ENCODE measurements around the gene PTPRE. TPM values are rescaled to one million over a fixed set of nuclear protein-coding genes. Genes with fewer than 3 reads are reported as not detected.

The PTPRE gene
- total RNA-seq, 1 donor from 2014 or later, result 70.6 TPM

DNA sequence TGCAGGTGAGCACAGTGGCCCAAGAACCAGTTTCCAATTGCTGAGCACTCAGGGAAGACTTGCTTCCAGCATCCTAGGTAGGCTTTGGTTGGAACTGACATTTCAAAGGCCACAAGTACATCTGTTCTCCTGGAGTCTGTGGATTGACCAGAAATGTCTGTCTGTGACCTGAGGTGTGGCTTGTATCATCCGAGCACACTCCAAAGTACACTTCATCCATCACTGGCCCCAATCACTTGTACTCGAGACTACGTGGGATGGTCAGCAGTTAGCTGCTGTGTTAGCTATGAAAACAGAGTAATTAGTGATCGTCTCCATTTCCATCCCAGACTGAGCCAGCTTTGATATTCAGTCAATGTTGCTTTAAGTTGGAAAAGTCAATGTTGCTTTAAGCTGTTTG is 174.3 kb downstream of the PTPRE start:
- Histone ChIP-seq H3K9me3 (no peaks in the 10 kb centered on the region), H3K27ac (no peak overlapping the region), H3K4me3 (no peak overlapping the region), H3K4me1 (no peaks in the 10 kb centered on the region), H3K27me3 (no peaks in the 10 kb centered on the region), H3K36me3 (peaks cover 75% of the 10 kb centered on the region)
- ATAC-seq (no peak), DNase-seq (peak; percentile 6)
- intact Hi-C loops (cut with DNase I), result no loop called here
- TF ChIP-seq, protein P1, sequence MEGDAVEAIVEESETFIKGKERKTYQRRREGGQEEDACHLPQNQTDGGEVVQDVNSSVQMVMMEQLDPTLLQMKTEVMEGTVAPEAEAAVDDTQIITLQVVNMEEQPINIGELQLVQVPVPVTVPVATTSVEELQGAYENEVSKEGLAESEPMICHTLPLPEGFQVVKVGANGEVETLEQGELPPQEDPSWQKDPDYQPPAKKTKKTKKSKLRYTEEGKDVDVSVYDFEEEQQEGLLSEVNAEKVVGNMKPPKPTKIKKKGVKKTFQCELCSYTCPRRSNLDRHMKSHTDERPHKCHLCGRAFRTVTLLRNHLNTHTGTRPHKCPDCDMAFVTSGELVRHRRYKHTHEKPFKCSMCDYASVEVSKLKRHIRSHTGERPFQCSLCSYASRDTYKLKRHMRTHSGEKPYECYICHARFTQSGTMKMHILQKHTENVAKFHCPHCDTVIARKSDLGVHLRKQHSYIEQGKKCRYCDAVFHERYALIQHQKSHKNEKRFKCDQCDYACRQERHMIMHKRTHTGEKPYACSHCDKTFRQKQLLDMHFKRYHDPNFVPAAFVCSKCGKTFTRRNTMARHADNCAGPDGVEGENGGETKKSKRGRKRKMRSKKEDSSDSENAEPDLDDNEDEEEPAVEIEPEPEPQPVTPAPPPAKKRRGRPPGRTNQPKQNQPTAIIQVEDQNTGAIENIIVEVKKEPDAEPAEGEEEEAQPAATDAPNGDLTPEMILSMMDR (IDR thresholded peaks at IDR 0.05), result no peak

DNA sequence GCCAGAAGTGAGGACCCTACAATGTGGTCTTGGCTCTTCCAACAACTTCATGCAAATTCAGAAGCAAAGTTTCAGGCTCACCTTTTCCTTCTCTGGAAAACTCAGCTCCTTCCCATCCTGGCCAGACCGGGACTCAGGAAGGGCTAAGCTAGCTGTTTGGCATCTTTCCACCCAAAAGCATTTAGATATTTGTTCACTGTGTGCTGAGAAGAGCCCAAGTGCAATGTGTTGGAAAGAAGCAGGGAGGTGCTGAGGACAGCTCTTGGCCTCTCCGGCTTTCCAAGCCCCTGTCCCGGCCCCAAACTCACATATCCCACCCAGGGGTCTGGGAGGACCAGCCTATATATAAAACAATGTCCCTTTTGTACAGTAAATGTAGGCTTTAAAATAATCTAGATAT is 174.8 kb downstream of the PTPRE start:
- no peaks in the 10 kb centered on the region for H3K9me3 ChIP-seq
- ATAC-seq, result no peak
- H3K27ac ChIP-seq, result no peak overlapping the region
- peak; percentile 7 for DNase-seq
- no peak overlapping the region for H3K4me3 ChIP-seq
- no peaks in the 10 kb centered on the region for H3K27me3 ChIP-seq
- TF ChIP-seq, protein P1 (IDR thresholded peaks at IDR 0.05), result no peak
- H3K4me1 ChIP-seq, result no peaks in the 10 kb centered on the region
- intact Hi-C loops (cut with DNase I), result no loop called here
- H3K36me3 ChIP-seq, result peaks cover 70% of the 10 kb centered on the region

DNA sequence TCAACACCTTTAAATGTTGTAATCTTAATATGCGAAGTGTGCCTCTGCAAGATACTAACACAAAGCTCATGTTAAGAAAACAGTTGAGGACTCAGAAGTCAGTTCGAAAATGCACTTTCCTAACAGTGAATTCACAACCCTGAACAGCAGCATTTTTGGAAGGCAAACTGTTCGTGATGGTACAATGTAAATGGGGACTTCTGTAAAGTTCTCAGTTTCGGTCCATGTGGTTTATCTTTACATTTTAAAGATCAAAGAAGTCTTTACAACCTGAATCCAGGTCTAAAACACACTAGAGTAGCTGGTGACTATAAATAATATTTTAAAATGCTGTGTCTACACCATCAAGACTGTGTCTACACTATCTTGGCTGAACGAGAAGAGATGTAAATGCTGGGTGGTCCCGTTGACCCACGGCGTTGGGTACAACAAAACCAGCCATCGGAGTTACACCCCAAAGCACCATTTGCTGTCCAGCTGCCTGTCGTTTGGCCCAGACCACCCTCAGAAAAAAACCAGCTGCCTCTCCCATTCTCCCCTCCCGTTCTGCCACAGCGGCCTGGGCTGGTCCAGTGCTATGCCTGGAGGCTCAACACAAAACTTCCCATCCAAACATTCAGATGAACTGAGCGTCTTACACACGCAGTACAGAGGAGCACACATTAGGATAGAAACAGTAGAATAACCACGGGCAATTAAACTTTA is 176.4 kb downstream of the PTPRE start:
- ATAC-seq (no peak), DNase-seq (peak; percentile 30)
- Histone ChIP-seq H3K4me3 (no peak overlapping the region), H3K9me3 (no peaks in the 10 kb centered on the region), H3K27me3 (no peaks in the 10 kb centered on the region), H3K27ac (no peak overlapping the region), H3K36me3 (peaks cover 54% of the 10 kb centered on the region), H3K4me1 (no peaks in the 10 kb centered on the region)
- TF ChIP-seq, protein P1 (IDR thresholded peaks at IDR 0.05), result no peak
- intact Hi-C loops (cut with DNase I), result no loop called here

DNA sequence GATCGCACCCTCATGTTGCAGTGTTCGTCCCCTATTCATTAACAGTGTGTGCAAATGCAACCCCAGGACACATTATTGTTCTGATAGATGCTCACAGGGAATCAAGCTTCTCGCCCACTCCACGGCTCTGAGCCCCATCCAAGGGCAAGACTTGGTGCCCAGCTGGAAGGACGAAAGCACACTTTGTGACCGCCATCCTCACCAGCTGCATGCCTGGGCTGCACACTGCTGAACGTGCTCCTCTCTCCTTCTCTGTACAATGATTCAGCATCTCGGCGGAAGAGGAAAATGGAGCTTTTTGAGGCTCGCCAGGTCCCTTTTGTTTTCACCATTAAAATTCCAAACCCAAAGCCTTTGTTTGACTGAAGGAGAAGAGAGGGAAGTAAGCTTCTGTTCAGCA is 177.5 kb downstream of the PTPRE start:
- H3K36me3 ChIP-seq, result peaks cover 43% of the 10 kb centered on the region
- ATAC-seq, result no peak
- no peaks in the 10 kb centered on the region for H3K4me1 ChIP-seq
- H3K9me3 ChIP-seq, result no peaks in the 10 kb centered on the region
- H3K4me3 ChIP-seq, result no peak overlapping the region
- TF ChIP-seq, protein P1 (IDR thresholded peaks at IDR 0.05), result no peak
- no peaks in the 10 kb centered on the region for H3K27me3 ChIP-seq
- H3K27ac ChIP-seq, result no peak overlapping the region
- DNase-seq, result peak; percentile 23
- intact Hi-C loops (cut with DNase I), result no loop called here

DNA sequence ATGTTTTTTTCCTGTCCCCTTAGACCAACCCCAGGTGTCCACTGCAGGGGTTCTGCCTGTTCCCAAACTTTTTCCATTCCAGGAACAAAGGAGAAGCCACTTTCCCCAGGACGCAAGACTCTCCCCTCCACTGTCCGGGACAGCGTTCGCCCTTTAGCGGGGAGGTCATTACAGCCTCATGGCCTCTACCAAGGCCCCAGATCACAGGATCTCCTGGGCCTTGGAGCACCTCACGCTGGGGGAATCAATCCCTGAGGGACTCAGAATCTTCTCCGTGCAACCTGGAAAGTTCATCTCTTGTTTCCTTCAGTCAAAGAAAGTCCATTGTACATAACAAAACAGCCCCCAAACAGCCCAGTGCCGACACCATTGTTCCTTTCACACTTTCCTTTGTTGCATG is 178.1 kb downstream of the PTPRE start:
- H3K36me3 ChIP-seq, result peaks cover 37% of the 10 kb centered on the region
- no peaks in the 10 kb centered on the region for H3K4me1 ChIP-seq
- H3K27me3 ChIP-seq, result no peaks in the 10 kb centered on the region
- H3K4me3 ChIP-seq, result no peak overlapping the region
- no peak for ATAC-seq
- H3K27ac ChIP-seq, result no peak overlapping the region
- TF ChIP-seq, protein P1 (IDR thresholded peaks at IDR 0.05), result no peak
- no peaks in the 10 kb centered on the region for H3K9me3 ChIP-seq
- intact Hi-C loops (cut with DNase I), result no loop called here
- DNase-seq, result peak; percentile 11

Data from upper lobe of right lung (tissue), 1 donor.